ENCODE measurements around the gene RRP8. TPM values are rescaled to one million over a fixed set of nuclear protein-coding genes. Genes with fewer than 3 reads are reported as not detected.

RRP8 gene
- total RNA-seq, 1 experiment from 2014 or later: 17.4 TPM

DNA sequence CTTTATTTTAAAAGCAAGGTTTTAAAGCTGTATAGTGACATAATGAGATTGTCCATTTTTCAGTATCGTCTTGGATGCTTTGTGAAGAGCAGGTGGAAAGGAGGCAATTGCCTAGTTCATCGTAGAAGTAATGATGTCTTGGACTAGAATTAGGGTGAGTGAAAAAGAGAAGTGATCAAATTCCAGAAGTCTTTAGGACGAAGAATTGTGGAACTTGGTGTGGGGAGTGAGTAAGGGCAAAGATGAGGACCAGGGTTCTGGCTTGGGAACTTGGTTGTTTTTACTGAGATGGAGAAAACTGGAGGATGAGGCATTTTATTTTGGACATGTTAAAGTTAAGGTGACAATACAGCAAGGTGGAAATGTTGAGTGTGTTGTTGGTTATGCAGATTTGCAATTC is 1.4 kb upstream of the RRP8 start:
- no peaks in the 10 kb centered on the region for H3K27me3 Mint-ChIP-seq (ENCODE audit: unreplicated experiment)
- BruUV-seq (replicated peaks): no TSS peak
- peaks cover 11% of the 10 kb centered on the region for H3K36me3 Mint-ChIP-seq (ENCODE audit: insufficient read depth, unreplicated experiment)
- TF ChIP-seq, protein P1, sequence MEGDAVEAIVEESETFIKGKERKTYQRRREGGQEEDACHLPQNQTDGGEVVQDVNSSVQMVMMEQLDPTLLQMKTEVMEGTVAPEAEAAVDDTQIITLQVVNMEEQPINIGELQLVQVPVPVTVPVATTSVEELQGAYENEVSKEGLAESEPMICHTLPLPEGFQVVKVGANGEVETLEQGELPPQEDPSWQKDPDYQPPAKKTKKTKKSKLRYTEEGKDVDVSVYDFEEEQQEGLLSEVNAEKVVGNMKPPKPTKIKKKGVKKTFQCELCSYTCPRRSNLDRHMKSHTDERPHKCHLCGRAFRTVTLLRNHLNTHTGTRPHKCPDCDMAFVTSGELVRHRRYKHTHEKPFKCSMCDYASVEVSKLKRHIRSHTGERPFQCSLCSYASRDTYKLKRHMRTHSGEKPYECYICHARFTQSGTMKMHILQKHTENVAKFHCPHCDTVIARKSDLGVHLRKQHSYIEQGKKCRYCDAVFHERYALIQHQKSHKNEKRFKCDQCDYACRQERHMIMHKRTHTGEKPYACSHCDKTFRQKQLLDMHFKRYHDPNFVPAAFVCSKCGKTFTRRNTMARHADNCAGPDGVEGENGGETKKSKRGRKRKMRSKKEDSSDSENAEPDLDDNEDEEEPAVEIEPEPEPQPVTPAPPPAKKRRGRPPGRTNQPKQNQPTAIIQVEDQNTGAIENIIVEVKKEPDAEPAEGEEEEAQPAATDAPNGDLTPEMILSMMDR (IDR thresholded peaks at IDR 0.05; ENCODE audit: unreplicated experiment): no peak
- H3K4me3 Mint-ChIP-seq (ENCODE audit: low read depth, unreplicated experiment): no peak overlapping the region
- intact Hi-C loops (cut with micrococcal nuclease; ENCODE audit: unreplicated experiment): no loop called here
- CTCF ChIA-PET: interaction anchor here (1.2 to 1.4 kb wide), 3 partner anchors 63 to 207 kb away, joined by 3 to 10 read pairs (median 8); partner anchors contain the start of gene MRPL17
- no peak for DNase-seq
- peaks cover 19% of the 10 kb centered on the region for H3K4me1 Mint-ChIP-seq (ENCODE audit: low read depth, unreplicated experiment)
- H3K9me3 Mint-ChIP-seq (ENCODE audit: low read depth, unreplicated experiment): no peaks in the 10 kb centered on the region
- H3K27ac Mint-ChIP-seq (ENCODE audit: unreplicated experiment): no peak overlapping the region

DNA sequence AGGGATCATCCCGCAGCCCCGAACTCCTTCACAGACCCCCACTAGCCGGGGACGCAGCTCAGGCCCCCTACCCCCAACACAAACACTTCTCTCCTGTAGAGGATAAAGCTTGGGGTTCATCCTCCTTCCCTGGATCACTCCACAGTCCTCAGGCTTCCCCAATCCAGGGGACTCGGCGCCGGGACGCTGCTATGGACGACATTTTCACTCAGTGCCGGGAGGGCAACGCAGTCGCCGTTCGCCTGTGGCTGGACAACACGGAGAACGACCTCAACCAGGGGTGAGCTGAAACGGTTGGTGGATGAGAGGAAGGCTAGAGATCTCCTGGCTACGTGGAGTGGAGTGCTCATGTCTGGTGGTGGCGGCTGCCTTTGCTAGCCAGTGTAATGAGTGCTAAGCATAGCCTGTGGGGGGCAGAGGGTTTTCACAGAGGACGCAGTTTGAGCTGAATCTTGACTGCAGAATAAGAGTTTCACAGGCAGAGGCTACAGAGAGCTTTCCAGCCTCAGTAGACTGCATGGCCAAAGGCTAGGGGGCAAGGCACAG is 738 bp upstream of the RRP8 start:
- Mint-ChIP-seq H3K4me1 (ENCODE audit: low read depth, unreplicated experiment) (peaks cover 17% of the 10 kb centered on the region), H3K36me3 (ENCODE audit: insufficient read depth, unreplicated experiment) (peaks cover 11% of the 10 kb centered on the region), H3K9me3 (ENCODE audit: low read depth, unreplicated experiment) (no peaks in the 10 kb centered on the region), H3K27me3 (ENCODE audit: unreplicated experiment) (no peaks in the 10 kb centered on the region), H3K4me3 (ENCODE audit: low read depth, unreplicated experiment) (no peak overlapping the region), H3K27ac (ENCODE audit: unreplicated experiment) (no peak overlapping the region)
- intact Hi-C loops (cut with micrococcal nuclease; ENCODE audit: unreplicated experiment): no loop called here
- TSS peak; percentile 59 for BruUV-seq (replicated peaks)
- CTCF ChIA-PET: interaction anchor here (1.2 to 1.4 kb wide), 3 partner anchors 64 to 206 kb away, joined by 3 to 10 read pairs (median 8); partner anchors contain the start of gene MRPL17
- TF ChIP-seq, protein P1 (IDR thresholded peaks at IDR 0.05; ENCODE audit: unreplicated experiment): no peak
- DNase-seq: peak; percentile 26

DNA sequence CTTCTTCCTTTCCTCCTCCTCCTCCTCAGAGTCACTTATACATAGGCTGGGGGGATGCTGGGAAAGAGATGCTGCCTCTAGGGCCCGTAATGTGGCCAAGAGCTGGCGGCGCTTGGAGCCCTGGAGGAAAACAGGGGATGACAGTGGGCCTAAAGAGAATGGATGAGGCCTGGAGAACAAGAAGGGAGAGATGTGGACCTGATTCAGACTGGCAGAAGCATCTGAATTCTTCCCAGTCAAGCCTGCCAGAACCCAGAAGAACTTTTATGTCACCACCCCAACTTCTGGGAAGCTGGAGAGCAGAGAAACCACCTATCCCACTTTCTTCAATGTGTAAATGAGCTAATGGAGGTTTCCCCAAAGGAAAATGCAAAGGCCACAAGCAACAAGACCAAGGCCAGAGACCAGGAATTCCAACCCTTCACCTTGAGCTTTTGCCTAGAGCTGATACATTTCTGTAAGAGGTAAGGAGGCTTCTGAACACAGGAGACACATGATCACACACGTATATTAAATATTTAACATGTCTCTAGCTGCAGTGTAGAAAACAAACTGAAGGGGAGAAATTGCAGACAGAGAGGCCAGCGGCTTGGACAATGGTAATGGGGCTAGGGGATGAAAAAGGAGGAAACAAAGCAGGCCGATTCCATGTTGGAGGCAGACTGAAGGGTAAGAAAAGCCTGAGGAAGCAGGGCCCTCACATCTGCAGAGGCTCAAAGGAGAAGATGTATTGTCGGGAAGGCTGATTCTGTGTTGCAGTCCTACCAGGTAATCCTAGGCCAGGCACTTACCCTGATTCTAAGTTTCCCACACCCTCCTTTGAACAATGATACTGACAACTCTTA is 1.1 kb downstream of the RRP8 start:
- Mint-ChIP-seq H3K4me1 (ENCODE audit: low read depth, unreplicated experiment) (peaks cover 12% of the 10 kb centered on the region), H3K4me3 (ENCODE audit: low read depth, unreplicated experiment) (no peak overlapping the region), H3K36me3 (ENCODE audit: insufficient read depth, unreplicated experiment) (peaks cover 19% of the 10 kb centered on the region), H3K9me3 (ENCODE audit: low read depth, unreplicated experiment) (no peaks in the 10 kb centered on the region), H3K27me3 (ENCODE audit: unreplicated experiment) (no peaks in the 10 kb centered on the region), H3K27ac (ENCODE audit: unreplicated experiment) (no peak overlapping the region)
- BruUV-seq (replicated peaks): no TSS peak
- TF ChIP-seq, protein P1 (IDR thresholded peaks at IDR 0.05; ENCODE audit: unreplicated experiment): no peak
- CTCF ChIA-PET: no interaction called here
- no peak for DNase-seq
- intact Hi-C loops (cut with micrococcal nuclease; ENCODE audit: unreplicated experiment): no loop called here

DNA sequence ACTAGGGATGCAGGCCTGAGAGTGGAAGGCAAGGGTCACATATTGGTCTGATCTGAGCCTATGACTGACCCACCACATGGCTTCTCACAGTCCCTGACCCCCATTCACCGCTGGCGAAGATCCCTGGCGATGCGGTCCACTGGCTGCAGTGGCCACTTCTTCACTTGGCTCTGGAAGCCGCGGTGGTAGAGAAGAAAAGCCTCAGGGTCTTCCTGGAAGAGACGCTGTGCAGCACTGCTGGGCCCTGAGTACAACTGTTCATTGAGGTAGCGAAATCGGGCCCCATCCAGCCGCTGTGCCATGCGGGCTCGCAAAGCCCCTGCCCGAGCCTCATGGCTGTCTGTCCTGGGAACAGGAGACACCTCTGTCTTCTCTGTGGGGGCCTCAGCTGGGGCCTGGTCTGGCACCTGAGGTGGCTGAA is 2.4 kb downstream of the RRP8 start:
- no peak overlapping the region for H3K4me3 Mint-ChIP-seq (ENCODE audit: low read depth, unreplicated experiment)
- H3K27ac Mint-ChIP-seq (ENCODE audit: unreplicated experiment): no peak overlapping the region
- no TSS peak for BruUV-seq (replicated peaks)
- H3K9me3 Mint-ChIP-seq (ENCODE audit: low read depth, unreplicated experiment): no peaks in the 10 kb centered on the region
- TF ChIP-seq, protein P1 (IDR thresholded peaks at IDR 0.05; ENCODE audit: unreplicated experiment): no peak
- intact Hi-C loops (cut with micrococcal nuclease; ENCODE audit: unreplicated experiment): no loop called here
- H3K36me3 Mint-ChIP-seq (ENCODE audit: insufficient read depth, unreplicated experiment): peaks cover 13% of the 10 kb centered on the region
- no peaks in the 10 kb centered on the region for H3K27me3 Mint-ChIP-seq (ENCODE audit: unreplicated experiment)
- no peak for DNase-seq
- H3K4me1 Mint-ChIP-seq (ENCODE audit: low read depth, unreplicated experiment): peaks cover 10% of the 10 kb centered on the region
- CTCF ChIA-PET: no interaction called here

Measured in Calu3 (cell line).